Measurements from ENCODE around the gene C19orf53.

DNA sequence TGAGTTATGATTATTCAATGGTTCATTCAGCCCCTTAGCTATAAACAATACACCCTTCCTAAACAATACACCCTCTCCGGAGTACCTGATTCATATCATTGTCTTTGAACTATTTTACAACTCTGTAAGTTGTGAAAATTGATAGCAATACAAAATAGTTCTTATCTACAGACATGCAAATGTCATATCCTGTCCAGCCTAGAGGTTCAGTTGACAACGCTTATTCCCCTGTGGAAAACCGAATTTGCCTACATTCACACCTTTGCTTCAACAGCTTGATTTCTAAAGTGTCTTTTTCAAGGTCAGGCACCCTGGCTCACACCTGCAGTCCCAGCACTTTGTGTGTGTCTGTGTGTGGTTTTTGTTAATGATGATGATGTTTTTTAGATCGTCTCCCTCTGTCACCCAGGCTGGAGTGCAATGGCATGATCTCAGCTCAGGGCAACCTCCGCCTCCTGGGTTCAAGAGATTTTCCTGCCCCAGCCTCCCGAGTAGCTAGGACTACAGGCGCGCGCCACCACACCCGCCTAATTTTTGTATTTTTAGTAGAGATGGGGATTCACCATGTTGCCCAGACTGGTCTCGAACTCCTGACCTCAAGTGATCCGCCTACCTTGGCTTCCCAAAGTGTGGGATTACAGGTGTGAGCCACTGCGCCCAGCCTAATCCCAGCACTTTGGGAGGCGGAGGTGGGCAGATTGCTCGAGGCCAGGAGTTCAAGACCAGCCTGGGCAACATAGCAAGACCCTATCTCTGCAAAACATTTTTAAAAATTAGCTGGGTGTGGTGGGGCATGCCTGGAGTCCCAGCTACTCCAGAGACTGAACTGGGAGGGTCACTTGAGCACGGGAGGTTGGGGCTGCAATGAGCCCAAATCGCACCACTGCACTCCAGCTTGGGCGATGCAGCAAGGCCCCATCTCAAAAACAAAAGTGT is 9.6 kb downstream of the C19orf53 start:
- TF ChIP-seq NFXL1 (IDR thresholded peaks at IDR 0.05; ENCODE audit: borderline replicate concordance) (no peak), JUND (IDR thresholded peaks at IDR 0.05; ENCODE audit: low read depth, low read length) (no peak), CTCF (IDR thresholded peaks at IDR 0.05 in 2 of 3, conservative IDR thresholded peaks at IDR 0.05 in 1 of 3; ENCODE audit: control insufficient read depth in 2 of 3, extremely low read depth in 1 of 3, insufficient read depth in 1 of 3, low read depth in 3 of 3, low read length in 3 of 3) (no peak), TCF12 (IDR thresholded peaks at IDR 0.05; ENCODE audit: low read depth, low read length) (no peak), SP1 (IDR thresholded peaks at IDR 0.05; ENCODE audit: low read depth, low read length) (no peak), POLR2A (IDR thresholded peaks at IDR 0.05; ENCODE audit: low read depth, low read length) (no peak), MYC (IDR thresholded peaks at IDR 0.05; ENCODE audit: insufficient read depth, insufficient read length, insufficient replicate concordance, low read length, severe bottlenecking) (no peak), ZSCAN29 (IDR thresholded peaks at IDR 0.05) (no peak), SUPT20H (IDR thresholded peaks at IDR 0.05; ENCODE audit: borderline replicate concordance, control insufficient read depth, low read depth, low read length) (no peak)

All from GM12878 (cell line).